Mesendoderm (in vitro differentiated cells): ENCODE data around the gene SPATA31A6. TPM values are rescaled to one million over a fixed set of nuclear protein-coding genes. Genes with fewer than 3 reads are reported as not detected.
"Not testable (repeated sequence)": the region's sequence is repeated elsewhere in the genome, so short reads cannot be mapped to it uniquely, and the experiment has no call there.

Source experiments
- DNase-seq: peaks from one replicate; pipeline ENCODE4 v3.0.0; 2013
- H2AK5ac ChIP-seq: 2 replicates; pipeline ENCODE4 v1.6.1; 2013; ENCODE audit warnings: low read length, inconsistent platforms
- H2BK120ac ChIP-seq: 2 replicates; pipeline ENCODE4 v1.6.1; 2013; ENCODE audit warnings: low read depth, mild to moderate bottlenecking, low read length, moderate library complexity, mixed read lengths
- H2BK15ac ChIP-seq: replicated peaks from 2 replicates; pipeline ENCODE4 v1.6.1; 2013; ENCODE audit warnings: low read depth, mild to moderate bottlenecking, moderate library complexity
- H2BK5ac ChIP-seq: 2 replicates; pipeline ENCODE4 v1.6.1; 2013; ENCODE audit warnings: low read length, inconsistent platforms
- H3K18ac ChIP-seq: 2 replicates; pipeline ENCODE4 v1.6.1; 2013; ENCODE audit warnings: mild to moderate bottlenecking, low read length, mixed read lengths
- H3K23ac ChIP-seq: one replicate; pipeline ENCODE4 v1.6.1; 2013; ENCODE audit warnings: low read length
- H3K27ac ChIP-seq: 2 replicates; pipeline ENCODE4 v1.5.1; 2013; ENCODE audit warnings: low read depth, mild to moderate bottlenecking, inconsistent platforms, low read length, moderate library complexity
- H3K27me3 ChIP-seq: 2 replicates; pipeline ENCODE4 v1.6.1; 2013; ENCODE audit warnings: low read length, control low read depth, mild to moderate bottlenecking, inconsistent platforms; ENCODE audit not compliant: insufficient read depth, poor library complexity
- H3K36me3 ChIP-seq: 2 replicates; pipeline ENCODE4 v1.6.1; 2013; ENCODE audit warnings: low read length, inconsistent platforms; ENCODE audit not compliant: control insufficient read depth, insufficient read depth
- H3K4ac ChIP-seq: one replicate; pipeline ENCODE4 v1.6.1; 2013; ENCODE audit warnings: low read depth, mild to moderate bottlenecking, low read length, moderate library complexity
- H3K4me1 ChIP-seq: 2 replicates; pipeline ENCODE4 v1.6.1; 2013; ENCODE audit warnings: low read depth, low read length, inconsistent platforms; ENCODE audit not compliant: control insufficient read depth
- H3K4me2 ChIP-seq: 2 replicates; pipeline ENCODE4 v1.6.1; 2013; ENCODE audit warnings: low read length
- H3K4me3 ChIP-seq: 2 replicates; pipeline ENCODE4 v1.5.1; 2013; ENCODE audit warnings: mild to moderate bottlenecking, low read length
- H3K56ac ChIP-seq: one replicate; pipeline ENCODE4 v1.6.1; 2013; ENCODE audit warnings: low read length
- H3K79me1 ChIP-seq: 2 replicates; pipeline ENCODE4 v1.6.1; 2013; ENCODE audit warnings: low read length, inconsistent platforms
- H3K79me2 ChIP-seq: 2 replicates; pipeline ENCODE4 v1.6.1; 2013; ENCODE audit warnings: mild to moderate bottlenecking, low read length; ENCODE audit not compliant: control insufficient read depth, insufficient read depth
- H3K9ac ChIP-seq: 2 replicates; pipeline ENCODE4 v1.6.1; 2013; ENCODE audit warnings: low read length, inconsistent platforms
- H4K5ac ChIP-seq: one replicate; pipeline ENCODE4 v1.6.1; 2013; ENCODE audit warnings: low read length
- H4K8ac ChIP-seq: one replicate; pipeline ENCODE4 v1.6.1; 2013; ENCODE audit warnings: low read depth, mild to moderate bottlenecking, control low read depth, low read length, moderate library complexity
- WGBS: extraction: QIAGEN DNeasy Blood & Tissue Kit; methylation state at CpG from one replicate; pipeline ENCODE4 v1.1.7; 2013; ENCODE audit warnings: low lambda C conversion rate, missing lambda C conversion rate; ENCODE audit not compliant: insufficient coverage; ENCODE audit errors: extremely low coverage; 5-methylcytosine and 5-hydroxymethylcytosine counted together
- polyA plus RNA-seq, 2 experiments: library from polyadenylated mRNA; stranded (reverse); fragments of 200-250 nt; gene quantifications; one replicate each; pipeline ENCODE4 v1.2.3, GENCODE V29; 2013

SPATA31A6 gene
- 0.03 TPM for polyA plus RNA-seq (2013, experiment 1 of 2)
- polyA plus RNA-seq (2013, experiment 2 of 2), result 0.03 TPM

DNA sequence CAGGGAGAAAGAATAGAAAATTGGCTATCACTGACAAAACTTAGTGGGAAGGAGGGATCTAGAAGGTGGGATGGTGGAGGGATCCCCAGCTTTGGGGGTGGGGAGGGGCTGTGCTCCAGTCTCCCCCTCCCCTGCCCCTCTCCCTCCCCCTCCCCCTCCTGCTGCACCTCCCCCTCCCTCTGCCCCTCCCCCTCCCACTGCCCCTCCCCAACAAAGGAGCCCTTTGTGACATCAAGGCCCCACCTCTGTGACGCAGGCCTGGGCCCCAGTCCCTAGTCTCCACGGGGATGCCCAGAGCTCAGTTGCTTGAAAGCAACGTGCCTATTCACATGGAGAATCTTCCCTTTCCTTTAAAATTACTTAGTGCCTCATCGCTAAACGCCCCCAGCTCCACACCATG, at the start of gene SPATA31A6:
Gene SPATA31A6, plus strand, starts transcription at position 301 of the 400 bp plus-strand sequence. Its CDS starts 29 bp downstream, at position 330.
- not testable (repeated sequence) for H3K4me3 ChIP-seq, DNase-seq, H3K79me2 ChIP-seq, H3K4me2 ChIP-seq, H4K5ac ChIP-seq, H2BK5ac ChIP-seq, H3K4me1 ChIP-seq, H3K36me3 ChIP-seq, H3K79me1 ChIP-seq, H3K18ac ChIP-seq, H4K8ac ChIP-seq, H3K27me3 ChIP-seq, H3K9ac ChIP-seq, H3K56ac ChIP-seq, H3K23ac ChIP-seq, H3K4ac ChIP-seq, H2BK120ac ChIP-seq, H3K27ac ChIP-seq, H2BK15ac ChIP-seq, H2AK5ac ChIP-seq
- WGBS, result no CpG with 5 or more reads among the region's 5 CpGs

DNA sequence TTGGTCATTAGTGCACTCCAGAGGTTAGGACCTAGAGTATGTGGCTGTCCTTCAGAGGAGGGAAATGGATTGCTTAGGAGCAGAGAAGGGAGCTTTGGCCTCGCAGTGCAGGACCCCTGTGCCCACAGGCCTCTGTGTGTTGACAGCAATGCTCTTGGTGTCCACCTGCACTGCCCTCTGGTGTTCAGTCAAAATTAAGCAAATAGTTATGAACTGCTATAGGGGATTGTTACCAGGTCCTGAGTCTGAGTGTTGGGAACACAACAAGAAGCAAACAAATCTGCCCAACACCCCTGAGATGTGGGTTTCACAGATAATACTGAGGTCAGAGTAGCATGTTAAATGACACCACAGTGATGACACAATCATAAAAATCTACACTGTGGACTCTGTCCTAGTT, 23.2 kb upstream of the SPATA31A6 start:
- not testable (repeated sequence) for H3K27me3 ChIP-seq, H3K79me1 ChIP-seq

DNA sequence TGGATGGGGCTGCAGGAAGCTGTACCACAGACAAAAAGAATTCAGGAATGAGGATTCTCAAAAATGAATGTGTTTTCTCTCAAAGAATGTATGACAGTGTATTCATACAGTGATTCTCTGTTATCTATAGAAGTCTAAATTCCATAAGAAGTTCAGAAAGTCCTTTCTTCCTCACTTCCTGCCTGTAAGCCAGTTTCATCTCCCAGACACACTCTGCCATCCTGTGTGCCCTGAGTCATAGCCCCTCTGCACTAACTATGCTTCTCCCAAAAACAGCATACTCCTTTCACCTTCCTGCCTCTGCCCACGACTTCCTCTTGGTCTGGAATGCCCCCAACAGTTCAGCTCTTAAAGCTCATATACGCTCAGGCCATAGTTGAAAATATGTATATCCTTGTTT, 36.4 kb downstream of the SPATA31A6 start:
- not testable (repeated sequence) for H4K8ac ChIP-seq, H3K56ac ChIP-seq, H3K27ac ChIP-seq, H3K36me3 ChIP-seq, H2BK120ac ChIP-seq, H3K4ac ChIP-seq, H2BK15ac ChIP-seq, H3K79me2 ChIP-seq, DNase-seq, H4K5ac ChIP-seq, H3K18ac ChIP-seq, H3K23ac ChIP-seq, H3K27me3 ChIP-seq, H3K79me1 ChIP-seq, H3K9ac ChIP-seq, H3K4me3 ChIP-seq, H3K4me2 ChIP-seq, H2BK5ac ChIP-seq, H3K4me1 ChIP-seq, H2AK5ac ChIP-seq
- WGBS, result no CpG with 5 or more reads among the region's 2 CpGs

More for the DNA sequence above, 23.2 kb upstream of the SPATA31A6 start:
- not testable (repeated sequence) for H3K9ac ChIP-seq, H2BK120ac ChIP-seq, H3K4me2 ChIP-seq, H3K36me3 ChIP-seq, H2AK5ac ChIP-seq, H3K79me2 ChIP-seq, H3K18ac ChIP-seq, H3K56ac ChIP-seq, H2BK5ac ChIP-seq, H3K23ac ChIP-seq, H3K4me1 ChIP-seq, H4K5ac ChIP-seq, H4K8ac ChIP-seq, H3K4me3 ChIP-seq, H3K27ac ChIP-seq, H3K4ac ChIP-seq, H2BK15ac ChIP-seq
- WGBS, result no CpG with 5 or more reads among the region's 1 CpG
- peak; percentile 43 for DNase-seq

DNA sequence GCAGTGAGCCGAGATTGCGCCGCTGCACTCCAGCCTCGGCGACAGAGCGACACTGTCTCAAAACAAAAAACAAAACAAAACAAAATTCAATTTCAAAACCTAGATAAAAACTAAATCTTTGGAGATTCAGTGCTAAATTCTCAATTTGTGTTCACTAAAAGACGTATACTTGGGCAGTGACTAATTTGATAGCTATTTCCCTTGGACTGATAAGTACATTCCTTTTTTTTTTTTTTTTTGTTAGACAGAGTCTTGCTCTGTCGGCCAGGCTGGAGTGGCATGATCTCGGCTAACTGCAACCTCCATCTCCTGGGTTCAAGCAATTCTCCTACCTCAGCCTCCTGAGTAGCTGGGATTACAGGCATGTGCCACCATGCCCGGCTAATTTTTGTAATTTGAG, 39.8 kb downstream of the SPATA31A6 start:
- H3K79me2 ChIP-seq, H2BK15ac ChIP-seq, H4K5ac ChIP-seq, H3K36me3 ChIP-seq, H3K27ac ChIP-seq, H3K4me2 ChIP-seq, DNase-seq, H3K79me1 ChIP-seq, H2BK120ac ChIP-seq, H3K4me1 ChIP-seq, H2BK5ac ChIP-seq, H3K4me3 ChIP-seq, H3K18ac ChIP-seq, H3K4ac ChIP-seq, H4K8ac ChIP-seq, H2AK5ac ChIP-seq, H3K9ac ChIP-seq, H3K23ac ChIP-seq, H3K56ac ChIP-seq, H3K27me3 ChIP-seq: not testable (repeated sequence)
- WGBS, result no CpG with 5 or more reads among the region's 10 CpGs

GRCh38 chr9:42233031-42233430, 49.6 kb downstream of the SPATA31A6 start:
- not testable (repeated sequence) for H2BK120ac ChIP-seq, H3K79me1 ChIP-seq, H3K27ac ChIP-seq, H3K4ac ChIP-seq, H3K56ac ChIP-seq, H2BK5ac ChIP-seq, H3K9ac ChIP-seq, H3K4me1 ChIP-seq, H2BK15ac ChIP-seq, H4K8ac ChIP-seq, H4K5ac ChIP-seq, H3K36me3 ChIP-seq, H3K79me2 ChIP-seq, H3K27me3 ChIP-seq, H2AK5ac ChIP-seq, H3K18ac ChIP-seq, H3K4me3 ChIP-seq, DNase-seq, H3K4me2 ChIP-seq, H3K23ac ChIP-seq
- WGBS, result no CpG with 5 or more reads among the region's 4 CpGs

DNA sequence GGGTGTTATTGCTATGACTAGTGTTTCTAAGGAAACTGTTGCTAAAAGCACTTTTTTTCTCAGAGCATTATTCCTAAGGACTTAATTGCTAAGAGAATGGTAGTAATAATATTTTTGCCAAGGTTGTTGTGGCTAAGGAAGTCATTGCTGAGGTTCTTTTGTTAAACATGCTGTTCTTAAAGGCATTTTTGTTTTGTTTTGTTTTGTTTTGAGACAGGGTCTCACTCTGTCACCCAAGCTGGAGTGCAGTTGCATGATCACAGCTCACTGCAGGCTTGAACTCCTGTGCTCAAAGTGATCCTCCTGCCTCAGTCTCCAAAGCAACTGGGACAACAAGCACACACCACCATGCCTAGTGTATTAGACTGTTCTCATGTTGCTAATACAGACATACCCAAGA, 51.2 kb downstream of the SPATA31A6 start:
- H3K4me3 ChIP-seq, H4K8ac ChIP-seq, H3K4ac ChIP-seq, H4K5ac ChIP-seq, H3K9ac ChIP-seq, H2BK15ac ChIP-seq, H3K79me2 ChIP-seq, H3K27me3 ChIP-seq, H3K4me2 ChIP-seq, H3K56ac ChIP-seq, H3K27ac ChIP-seq, DNase-seq, H2BK120ac ChIP-seq, H3K79me1 ChIP-seq, H2BK5ac ChIP-seq, H3K23ac ChIP-seq, H2AK5ac ChIP-seq, H3K36me3 ChIP-seq, H3K18ac ChIP-seq, H3K4me1 ChIP-seq: not testable (repeated sequence)
